AG08396 (cell line): ENCODE data around the gene ENDOV.

Experiments
- DNase-seq: peaks from one replicate; pipeline ENCODE4 v3.0.0; 2012; ENCODE audit warnings: low spot score, mixed read lengths

ENDOV gene

GRCh38 chr17:80485846-80486245, 70.9 kb downstream of the ENDOV start:
- no peak for DNase-seq

GRCh38 chr17:80486692-80487091, 71.7 kb downstream of the ENDOV start:
- no peak for DNase-seq

- DNase-seq: no peak
These were observed 72.5 kb downstream of the ENDOV start for GRCh38 chr17:80487511-80487910.
